ENCODE data around the gene LRRC53.

Gene LRRC53

DNA sequence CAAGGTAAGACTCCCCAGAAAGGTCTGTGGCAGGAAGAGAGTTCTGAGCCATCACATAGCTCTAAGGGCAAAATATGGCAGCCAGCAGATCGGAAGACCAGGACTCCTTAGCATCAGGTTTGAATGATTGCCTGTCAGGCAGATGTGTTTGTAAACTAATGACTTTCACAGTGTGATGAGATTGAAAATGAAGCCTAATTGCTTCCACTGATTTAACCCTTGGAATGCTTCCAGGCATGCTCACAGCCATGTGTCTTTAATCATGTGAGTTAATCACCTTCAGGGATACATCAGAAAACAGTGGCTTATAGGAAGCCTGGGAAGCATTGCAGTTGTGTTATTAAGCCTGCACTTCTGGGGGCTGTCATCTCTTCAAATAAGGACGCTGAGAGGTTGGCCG is 82.8 kb downstream of the LRRC53 start:
- no peak for DNase-seq

- no peak for DNase-seq
Measured at GRCh38 chr1:74427681-74428080, 84.7 kb downstream of the LRRC53 start.

GRCh38 chr1:74426208-74426937 is 86.0 kb downstream of the LRRC53 start:
- DNase-seq: no peak

DNA sequence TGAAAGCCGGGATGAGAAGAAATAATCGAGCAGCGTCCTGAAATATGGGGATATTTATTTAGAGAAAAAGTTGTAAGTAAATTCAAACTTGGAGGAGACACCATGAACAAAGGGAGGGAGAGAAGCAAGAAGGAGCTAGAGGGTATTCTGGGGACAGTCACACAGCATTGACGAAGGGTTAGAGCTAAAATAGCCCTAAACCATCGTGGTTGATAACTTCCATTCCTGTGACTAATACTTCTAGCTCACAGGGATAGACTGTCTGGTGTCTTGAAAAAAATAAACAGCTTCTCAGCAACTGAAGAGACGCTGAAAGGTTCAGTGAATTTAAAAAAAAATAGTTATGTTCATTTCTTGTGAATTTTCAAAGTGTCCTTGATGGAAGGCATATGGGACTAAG is 86.7 kb downstream of the LRRC53 start:
- no peak for DNase-seq

GRCh38 chr1:74423471-74423870 is 88.9 kb downstream of the LRRC53 start:
- DNase-seq: no peak

DNA sequence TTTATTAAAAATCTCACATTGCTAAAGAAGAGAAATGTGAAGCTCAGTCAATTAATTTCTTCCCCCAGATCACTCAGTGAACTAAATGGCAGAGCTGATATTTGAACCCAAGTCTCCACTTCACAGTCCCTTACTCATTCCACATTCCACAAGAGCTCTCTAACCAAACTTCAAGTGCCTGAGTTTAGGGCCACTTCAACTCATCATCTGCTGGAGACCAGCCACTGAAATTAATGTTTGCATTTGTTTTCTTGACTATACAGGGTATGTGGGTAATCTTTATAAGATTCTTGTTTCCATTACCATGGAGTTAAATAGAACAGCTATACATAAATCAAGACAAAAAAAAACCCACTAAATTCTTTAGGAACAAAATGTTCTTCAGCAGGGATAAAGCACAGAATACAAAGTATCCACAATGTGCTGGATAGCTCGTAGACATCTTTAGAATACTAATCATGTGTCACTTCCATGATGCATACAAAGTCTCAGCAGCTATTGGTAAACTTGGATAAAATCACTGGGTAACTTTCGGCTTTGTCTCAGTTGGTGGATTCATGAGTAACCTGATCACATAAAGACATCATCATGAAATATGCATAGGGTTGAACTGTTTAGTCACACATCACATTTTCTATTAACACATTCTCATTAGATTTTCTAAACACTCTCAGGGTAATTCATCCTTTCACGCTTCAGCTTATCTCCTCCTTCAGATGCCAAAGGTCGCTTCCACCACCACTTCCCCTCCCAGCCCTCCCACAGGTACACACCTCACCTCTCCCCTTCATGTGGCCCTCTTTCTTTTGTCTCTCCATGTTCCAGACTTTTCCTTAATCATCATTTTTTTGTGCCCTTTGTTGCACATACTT is 89.8 kb downstream of the LRRC53 start:
- no peak for DNase-seq

- DNase-seq: no peak
Measured at GRCh38 chr1:74420467-74420866, 91.9 kb downstream of the LRRC53 start.

Measured in activated CD4-positive, alpha-beta T cell treated with anti-CD3 and anti-CD28 coated beads, Interleukin-2, amount 50 U/mL, for 48 hours (primary cell).